HUDEP-2 (cell line): ENCODE data around the gene MYBPHL.

Experiments used
- DNase-seq, 76 experiments: peaks; one replicate each; lab custom pipeline; 2025; ENCODE audit not compliant: unreplicated experiment in 76 of 76; lab: John Stamatoyannopoulos, UW

Gene MYBPHL

GRCh38 chr1:109266965-109267364, 39.8 kb downstream of the MYBPHL start:
- no peak for DNase-seq

DNA sequence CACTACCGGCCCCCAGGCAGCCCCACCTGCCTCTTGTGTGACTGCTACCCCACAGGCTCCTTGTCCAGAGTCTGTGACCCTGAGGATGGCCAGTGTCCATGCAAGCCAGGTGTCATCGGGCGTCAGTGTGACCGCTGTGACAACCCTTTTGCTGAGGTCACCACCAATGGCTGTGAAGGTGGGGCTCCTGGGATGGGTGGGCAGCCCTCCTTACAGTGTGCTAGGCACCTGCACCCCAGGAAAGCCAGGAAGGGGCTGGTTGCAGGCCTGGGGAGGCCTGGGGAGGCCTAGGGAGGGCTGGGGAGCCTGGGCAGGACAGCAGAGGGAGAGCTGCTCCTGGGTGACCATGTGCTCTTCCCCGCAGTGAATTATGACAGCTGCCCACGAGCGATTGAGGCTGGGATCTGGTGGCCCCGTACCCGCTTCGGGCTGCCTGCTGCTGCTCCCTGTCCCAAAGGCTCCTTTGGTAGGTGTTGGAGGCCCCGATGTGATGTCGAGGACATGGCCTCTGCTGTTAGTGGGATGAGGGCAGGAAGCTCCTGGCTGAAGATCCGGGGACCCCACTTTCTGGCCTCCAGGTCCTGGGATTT, 41.0 kb downstream of the MYBPHL start:
- no peak for DNase-seq

GRCh38 chr1:109265016-109265415, 41.8 kb downstream of the MYBPHL start:
- DNase-seq, result no peak

DNA sequence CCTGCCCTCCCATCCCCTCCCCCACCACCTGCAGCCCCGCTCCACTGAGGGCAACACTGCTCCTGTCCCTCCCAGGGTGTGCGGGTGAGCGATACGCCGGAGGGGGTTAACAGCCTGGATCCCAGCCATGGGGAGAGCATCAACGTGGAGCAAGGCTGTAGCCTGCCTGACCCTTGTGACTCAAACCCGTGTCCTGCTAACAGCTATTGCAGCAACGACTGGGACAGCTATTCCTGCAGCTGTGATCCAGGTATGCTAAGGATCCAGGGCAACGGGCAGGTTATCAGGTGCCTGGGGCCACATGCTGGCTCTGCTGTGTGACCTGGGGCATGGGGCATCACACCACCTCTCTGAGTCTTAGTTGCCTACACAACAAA, 42.4 kb downstream of the MYBPHL start:
- DNase-seq, result no peak

- peak in 64 of 76 experiments; percentile 6 to 76 (median 58) for DNase-seq
These were observed 43.0 kb downstream of the MYBPHL start for GRCh38 chr1:109263597-109264378.

DNA sequence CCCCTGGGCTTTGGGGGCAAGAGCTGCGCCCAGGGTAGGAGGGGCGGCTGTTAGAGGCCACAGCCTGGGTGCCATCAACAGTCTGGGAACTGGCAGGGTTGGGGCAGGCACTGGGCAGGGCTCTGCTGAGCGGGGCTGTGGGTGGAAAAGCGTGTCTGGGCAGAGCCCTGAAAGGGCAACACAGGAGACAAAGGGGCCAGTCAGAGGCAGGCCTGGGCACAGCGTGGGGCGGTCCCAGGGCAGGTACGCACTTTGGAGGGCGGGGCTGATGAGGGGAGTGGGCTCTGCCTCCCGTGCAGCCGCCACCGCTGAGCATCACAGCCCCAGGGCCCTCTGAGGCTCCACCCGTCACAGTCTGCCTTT, 43.6 kb downstream of the MYBPHL start:
- DNase-seq, result no peak

DNA sequence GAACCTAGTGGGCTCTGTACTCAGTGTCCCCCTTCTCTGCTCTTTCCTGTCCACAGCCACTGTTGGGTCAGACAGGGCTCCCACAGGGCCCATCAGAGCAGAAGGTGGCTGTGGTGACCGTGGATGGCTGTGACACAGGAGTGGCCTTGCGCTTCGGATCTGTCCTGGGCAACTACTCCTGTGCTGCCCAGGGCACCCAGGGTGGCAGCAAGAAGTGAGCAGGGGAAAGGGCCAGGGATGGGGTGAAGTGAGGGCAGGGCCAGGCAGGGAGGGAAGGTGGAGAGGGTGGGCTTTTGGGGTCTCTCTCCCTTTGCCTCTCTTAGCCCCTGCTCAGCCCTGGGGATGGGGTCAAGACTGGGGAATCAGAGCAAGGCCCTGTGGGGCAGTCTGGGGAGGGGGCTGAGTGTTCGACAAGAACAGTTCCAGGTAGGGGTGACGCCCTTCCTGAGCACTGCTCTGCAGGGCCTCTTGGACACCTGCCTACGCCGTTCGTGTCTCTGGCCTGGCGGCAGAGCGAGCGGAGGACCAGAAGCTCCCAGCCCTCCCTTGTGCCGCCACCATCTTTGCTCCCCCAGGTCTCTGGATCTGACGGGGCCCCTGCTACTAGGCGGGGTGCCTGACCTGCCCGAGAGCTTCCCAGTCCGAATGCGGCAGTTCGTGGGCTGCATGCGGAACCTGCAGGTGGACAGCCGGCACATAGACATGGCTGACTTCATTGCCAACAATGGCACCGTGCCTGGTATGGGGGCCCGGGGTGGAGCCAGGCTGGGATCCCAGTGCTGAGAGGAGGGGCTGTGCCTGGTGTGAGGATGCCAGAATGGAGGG, 44.4 kb downstream of the MYBPHL start:
- DNase-seq, result no peak

DNA sequence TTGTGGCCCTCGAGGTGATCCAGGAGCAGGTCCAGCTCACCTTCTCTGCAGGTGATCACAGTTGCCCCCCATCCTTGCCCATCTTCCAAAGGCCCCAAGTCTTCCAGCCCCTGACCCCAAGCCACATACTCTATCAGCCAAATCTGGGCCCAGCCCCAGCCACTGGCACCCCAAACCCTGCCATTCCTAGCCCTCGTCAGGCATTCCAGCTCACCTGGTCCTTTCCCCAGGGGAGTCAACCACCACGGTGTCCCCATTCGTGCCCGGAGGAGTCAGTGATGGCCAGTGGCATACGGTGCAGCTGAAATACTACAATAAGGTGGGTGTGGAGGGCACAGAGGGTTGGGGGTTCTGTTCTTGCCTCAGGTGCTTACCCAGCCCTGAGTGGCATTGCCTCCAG, 45.2 kb downstream of the MYBPHL start:
- DNase-seq, result no peak

- no peak for DNase-seq
These were observed 45.8 kb downstream of the MYBPHL start for GRCh38 chr1:109261006-109261405.

DNA sequence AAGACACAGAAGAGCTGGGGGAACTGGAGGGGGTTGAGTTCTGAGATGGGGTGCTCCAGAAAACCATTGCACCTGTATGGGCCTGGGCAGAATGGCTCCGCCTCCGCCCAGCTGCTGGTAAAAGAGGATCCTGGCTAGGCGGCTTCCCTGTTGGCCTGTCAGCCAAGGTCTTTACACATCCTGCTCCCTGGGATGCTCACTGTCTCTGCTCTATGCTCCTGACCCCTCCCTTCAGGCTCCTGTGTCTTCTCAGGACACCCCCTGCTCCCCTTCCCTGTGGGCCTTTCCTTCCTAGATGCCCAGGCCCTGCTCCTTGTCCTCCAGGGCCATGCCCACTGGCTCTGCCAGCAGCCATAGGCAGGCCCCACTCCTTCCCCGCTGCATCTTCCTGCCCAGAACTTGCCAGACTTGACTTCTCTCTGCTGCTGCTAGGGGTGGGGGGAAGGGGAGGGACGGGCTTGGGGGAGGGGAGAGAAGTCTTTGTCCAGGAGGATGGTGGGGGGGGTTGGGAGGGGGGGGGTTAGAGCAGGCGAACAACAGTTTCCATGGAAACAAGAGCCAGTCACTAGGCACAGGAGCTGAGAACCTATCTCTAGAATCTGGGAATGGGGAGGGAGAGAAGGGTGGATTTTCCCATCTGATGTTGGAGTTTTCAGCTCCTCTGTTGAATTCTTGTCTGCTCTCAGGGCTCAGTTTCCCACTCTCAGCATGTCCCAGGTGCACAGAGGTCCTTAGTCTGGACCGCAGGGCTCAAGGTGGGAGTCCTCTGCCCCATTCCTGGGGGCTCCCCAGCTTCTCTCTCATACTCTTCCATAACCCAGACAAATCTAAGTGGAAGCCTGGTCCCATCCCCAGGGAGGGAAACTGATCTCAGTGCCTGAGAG, 46.9 kb downstream of the MYBPHL start:
- no peak for DNase-seq

- no peak for DNase-seq
These were observed 48.0 kb downstream of the MYBPHL start for GRCh38 chr1:109258481-109259466.

DNA sequence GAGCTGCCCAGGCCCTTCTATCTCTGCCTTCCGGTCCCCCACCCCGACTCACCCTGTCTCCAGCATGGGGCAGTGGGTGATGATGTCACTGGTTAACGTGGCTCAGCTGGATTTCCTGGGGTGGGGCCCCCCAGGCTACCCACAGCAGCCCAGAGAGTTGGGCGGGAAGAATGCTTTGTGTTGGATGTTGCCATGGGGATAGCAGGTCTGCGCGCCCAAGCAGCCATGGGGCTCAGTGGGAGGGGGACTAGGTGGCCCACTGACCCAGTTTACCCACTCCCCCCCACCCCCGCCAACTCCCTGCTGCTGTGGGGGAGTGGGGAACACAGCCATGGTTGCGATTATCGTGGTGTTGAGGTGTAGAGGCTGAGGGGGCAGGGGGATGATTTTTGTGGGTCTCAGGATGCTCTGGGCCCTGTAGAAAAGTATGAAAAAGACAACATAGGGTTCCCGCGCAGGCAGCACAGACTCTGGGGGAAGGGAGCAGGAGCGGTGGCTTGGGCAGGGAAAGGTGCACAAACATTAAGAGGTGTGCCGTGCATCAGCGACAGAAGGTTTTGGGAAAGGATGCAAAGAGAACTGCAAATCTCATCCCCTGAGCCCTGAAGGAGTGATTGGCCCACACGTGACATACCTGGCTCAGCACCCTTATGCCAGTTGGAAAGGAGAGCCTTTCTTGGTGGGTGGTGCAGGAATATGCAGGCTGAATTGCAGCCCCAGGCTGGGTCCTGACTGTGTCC, 49.0 kb downstream of the MYBPHL start:
- DNase-seq, result no peak

- DNase-seq, result no peak
These were observed 49.7 kb downstream of the MYBPHL start for GRCh38 chr1:109256971-109257681.

GRCh38 chr1:109256085-109256484, 50.7 kb downstream of the MYBPHL start:
- DNase-seq, result no peak

GRCh38 chr1:109255678-109256077, 51.1 kb downstream of the MYBPHL start:
- no peak for DNase-seq

GRCh38 chr1:109255097-109255651, 51.6 kb downstream of the MYBPHL start:
- DNase-seq, result no peak

DNA sequence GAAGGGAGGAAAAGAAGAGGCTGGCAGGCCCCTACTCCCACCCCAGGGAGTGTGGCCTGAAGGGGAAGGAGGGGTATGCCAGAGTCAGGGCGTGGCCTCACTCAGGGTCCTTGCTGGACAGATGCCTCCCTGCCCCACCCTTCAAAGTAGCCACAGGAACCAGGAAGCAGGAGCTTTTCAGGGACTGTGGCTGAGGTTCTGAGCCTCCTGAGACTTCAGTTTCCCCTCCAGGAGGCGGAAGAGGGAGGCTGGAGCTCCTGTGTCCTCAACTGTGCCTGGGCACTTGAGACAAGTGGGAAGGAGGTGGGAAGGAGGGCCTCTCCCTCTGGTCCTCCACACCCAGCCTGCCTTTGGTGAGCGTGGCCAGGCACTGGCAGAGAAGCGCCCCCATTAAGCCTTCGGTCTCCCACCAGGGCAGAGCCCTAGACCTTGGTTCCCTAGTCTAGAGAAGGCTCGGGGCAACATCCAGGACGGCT, 52.2 kb downstream of the MYBPHL start:
- DNase-seq, result peak in 3 of 76 experiments; percentile 21 to 54 (median 35)
